ENCODE data around the gene SUMO3. TPM values are rescaled to one million over a fixed set of nuclear protein-coding genes. Genes with fewer than 3 reads are reported as not detected.

Gene SUMO3
- total RNA-seq, 6 donors from 2014 or later: 46.1 to 97.6 (median 73.2) TPM

DNA sequence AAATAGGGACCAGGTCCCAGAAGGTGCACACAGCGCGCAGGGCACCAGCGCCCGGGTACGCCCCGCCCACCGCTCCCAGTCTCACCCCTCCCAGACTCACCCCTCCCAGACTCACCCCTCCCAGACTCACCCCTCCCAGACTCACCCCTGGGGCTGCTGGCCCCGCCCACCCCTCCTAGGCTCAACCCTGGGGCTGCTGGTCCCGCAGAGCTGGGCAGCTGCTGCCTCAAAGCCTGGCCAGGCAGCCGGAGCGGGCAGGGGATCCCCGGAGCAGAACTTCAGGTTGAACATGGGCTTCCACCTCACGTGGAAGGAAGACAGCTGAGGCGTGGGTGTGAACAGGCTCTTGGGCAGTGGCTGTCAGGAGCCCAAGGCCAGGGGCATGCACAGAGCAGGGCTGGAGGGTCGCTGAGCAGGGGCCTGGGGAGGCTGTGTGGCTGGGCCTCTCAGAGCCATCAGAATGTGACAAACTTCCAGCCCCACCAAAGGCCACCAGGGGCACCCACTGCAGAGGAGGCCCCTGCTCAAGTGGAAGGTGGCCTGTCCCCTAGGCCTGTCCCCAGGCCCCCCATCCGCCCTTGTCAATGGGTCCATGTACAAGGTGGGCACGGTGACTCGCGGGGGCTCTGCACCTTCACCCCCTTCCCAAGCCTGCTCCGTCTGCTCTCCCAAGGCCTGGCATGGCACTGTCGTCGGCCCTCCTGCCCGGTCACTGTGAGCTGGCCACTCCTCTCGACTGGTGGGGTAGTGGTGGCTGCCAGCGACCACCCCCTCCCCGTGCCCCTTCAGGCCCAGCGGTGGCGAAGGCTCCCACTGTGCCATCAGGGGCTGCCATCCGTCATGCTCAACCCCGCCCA is 20.4 kb upstream of the SUMO3 start:
- TF ChIP-seq POLR2AphosphoS5 (IDR thresholded peaks at IDR 0.05) (no peak), POLR2A (IDR thresholded peaks at IDR 0.05) (no peak), EP300 (IDR thresholded peaks at IDR 0.05) (no peak)
- TF ChIP-seq, protein P1, sequence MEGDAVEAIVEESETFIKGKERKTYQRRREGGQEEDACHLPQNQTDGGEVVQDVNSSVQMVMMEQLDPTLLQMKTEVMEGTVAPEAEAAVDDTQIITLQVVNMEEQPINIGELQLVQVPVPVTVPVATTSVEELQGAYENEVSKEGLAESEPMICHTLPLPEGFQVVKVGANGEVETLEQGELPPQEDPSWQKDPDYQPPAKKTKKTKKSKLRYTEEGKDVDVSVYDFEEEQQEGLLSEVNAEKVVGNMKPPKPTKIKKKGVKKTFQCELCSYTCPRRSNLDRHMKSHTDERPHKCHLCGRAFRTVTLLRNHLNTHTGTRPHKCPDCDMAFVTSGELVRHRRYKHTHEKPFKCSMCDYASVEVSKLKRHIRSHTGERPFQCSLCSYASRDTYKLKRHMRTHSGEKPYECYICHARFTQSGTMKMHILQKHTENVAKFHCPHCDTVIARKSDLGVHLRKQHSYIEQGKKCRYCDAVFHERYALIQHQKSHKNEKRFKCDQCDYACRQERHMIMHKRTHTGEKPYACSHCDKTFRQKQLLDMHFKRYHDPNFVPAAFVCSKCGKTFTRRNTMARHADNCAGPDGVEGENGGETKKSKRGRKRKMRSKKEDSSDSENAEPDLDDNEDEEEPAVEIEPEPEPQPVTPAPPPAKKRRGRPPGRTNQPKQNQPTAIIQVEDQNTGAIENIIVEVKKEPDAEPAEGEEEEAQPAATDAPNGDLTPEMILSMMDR (IDR thresholded peaks at IDR 0.05): no peak
- Histone ChIP-seq H3K4me3 (no peak overlapping the region), H3K27ac (no peak overlapping the region), H3K4me1 (peaks cover 0 to 7% (median 2%) of the 10 kb centered on the region in 4 donors), H3K9me3 (no peaks in the 10 kb centered on the region), H3K36me3 (no peaks in the 10 kb centered on the region), H3K27me3 (no peaks in the 10 kb centered on the region)
- ATAC-seq (ENCODE audit: low FRiP score in 2 of 2): peak in 1 of 2 donors; percentile 20
- no peak for DNase-seq
- whole genome bisulfite sequencing, 2 donors: 88 to 93% methylated on average over 9 to 24 of the region's 30 CpGs

DNA sequence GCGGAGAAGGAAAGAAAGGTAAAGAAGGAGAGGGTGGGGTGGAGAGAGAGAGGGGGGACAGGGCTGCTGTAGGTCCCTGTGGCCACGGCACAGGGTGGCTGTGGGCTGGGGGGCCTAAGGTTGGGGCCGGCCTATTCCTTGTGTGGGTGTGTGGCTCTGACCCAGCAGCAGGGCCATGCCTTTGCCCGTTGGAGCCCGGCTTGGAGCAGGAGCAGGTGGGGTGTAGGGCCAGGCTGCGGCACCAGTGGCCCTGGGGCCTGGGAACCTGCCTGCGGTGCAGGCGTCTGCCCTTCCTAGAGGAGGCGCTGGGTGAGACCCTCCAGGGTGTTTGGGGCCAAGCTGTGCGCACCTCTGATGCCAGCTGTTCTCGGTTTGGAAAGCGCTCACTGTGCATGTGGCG is 19.7 kb upstream of the SUMO3 start:
- ATAC-seq (ENCODE audit: low FRiP score in 2 of 2) (no peak), DNase-seq (no peak)
- Histone ChIP-seq H3K27me3 (no peaks in the 10 kb centered on the region), H3K9me3 (no peaks in the 10 kb centered on the region), H3K4me3 (no peak overlapping the region), H3K4me1 (peaks cover 0 to 7% (median 2%) of the 10 kb centered on the region in 4 donors), H3K27ac (no peak overlapping the region), H3K36me3 (no peaks in the 10 kb centered on the region)
- WGBS, 2 donors: 80 to 84% methylated on average over 5 of the region's 13 CpGs
- no peak for TF ChIP-seq EP300 (IDR thresholded peaks at IDR 0.05)
- no peak for TF ChIP-seq POLR2AphosphoS5 (IDR thresholded peaks at IDR 0.05)
- TF ChIP-seq, protein P1 (IDR thresholded peaks at IDR 0.05): no peak
- no peak for TF ChIP-seq POLR2A (IDR thresholded peaks at IDR 0.05)

DNA sequence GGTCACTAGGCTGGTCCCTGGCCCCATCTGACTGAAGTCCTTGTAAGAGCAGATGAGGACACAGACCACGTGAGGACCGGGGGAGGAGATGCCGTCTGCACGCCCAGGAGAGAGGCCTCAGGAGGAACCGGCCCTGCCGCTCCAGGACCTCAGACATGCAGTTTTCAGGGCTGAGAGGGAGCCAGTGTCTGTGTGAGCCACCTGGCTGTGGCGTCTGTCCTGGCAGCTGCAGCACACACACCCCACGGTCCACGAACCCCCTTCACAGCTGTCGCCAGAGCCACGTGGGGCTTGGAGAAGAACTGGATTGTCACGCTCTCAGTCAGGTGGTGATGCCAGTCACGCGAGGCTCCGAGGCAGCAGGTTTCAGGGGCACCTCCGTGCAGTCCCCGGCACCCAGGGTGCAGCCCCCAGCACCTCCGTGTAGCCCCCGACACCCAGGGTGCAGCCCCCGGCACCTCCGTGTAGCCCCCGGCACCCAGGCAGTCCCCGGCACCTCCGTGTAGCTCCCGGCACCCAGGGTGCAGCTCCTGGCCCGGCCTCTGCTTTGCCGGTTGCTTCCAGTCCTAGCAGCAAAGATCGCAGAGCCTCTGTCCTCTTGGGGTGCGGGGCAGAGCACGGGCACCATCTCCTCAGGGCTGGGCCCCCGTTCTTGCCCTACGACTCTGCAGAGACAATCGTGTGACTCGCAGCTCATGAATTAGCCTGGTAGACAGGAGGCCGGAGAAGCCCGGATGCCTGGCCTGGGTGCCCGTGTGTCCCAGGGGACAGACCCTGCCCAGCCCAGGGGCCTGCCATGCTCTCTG is 19.0 kb upstream of the SUMO3 start:
- Histone ChIP-seq H3K4me3 (no peak overlapping the region), H3K9me3 (no peaks in the 10 kb centered on the region), H3K36me3 (no peaks in the 10 kb centered on the region), H3K27me3 (no peaks in the 10 kb centered on the region), H3K4me1 (peaks cover 0 to 7% (median 2%) of the 10 kb centered on the region in 4 donors), H3K27ac (no peak overlapping the region)
- ATAC-seq (ENCODE audit: low FRiP score in 2 of 2) (peak; percentile 43 to 49), DNase-seq (peak in 1 of 2 donors; percentile 68)
- WGBS, 2 donors: 61 to 66% methylated on average over 8 to 26 of the region's 37 CpGs
- TF ChIP-seq EP300 (IDR thresholded peaks at IDR 0.05) (no peak), POLR2AphosphoS5 (IDR thresholded peaks at IDR 0.05) (no peak), POLR2A (IDR thresholded peaks at IDR 0.05) (no peak)
- TF ChIP-seq, protein P1 (IDR thresholded peaks at IDR 0.05): no peak

DNA sequence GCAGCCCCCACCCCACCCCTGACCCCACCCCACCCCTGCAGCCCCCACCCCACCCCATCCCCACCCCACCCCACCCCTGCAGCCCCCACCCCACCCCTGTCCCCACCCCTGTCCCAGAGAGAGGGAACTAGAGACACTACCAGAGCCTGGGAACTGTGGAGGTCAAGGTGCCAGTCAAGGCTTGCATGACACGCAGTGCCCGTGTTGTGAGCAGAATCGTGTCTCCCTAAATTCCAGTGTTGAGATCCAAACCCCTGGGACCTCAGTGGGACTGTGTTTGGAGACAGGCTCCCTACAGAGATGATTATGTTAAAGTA is 18.4 kb upstream of the SUMO3 start:
- DNase-seq (no peak), ATAC-seq (ENCODE audit: low FRiP score in 2 of 2) (no peak)
- Histone ChIP-seq H3K9me3 (no peaks in the 10 kb centered on the region), H3K4me3 (no peak overlapping the region), H3K27ac (no peak overlapping the region), H3K27me3 (no peaks in the 10 kb centered on the region), H3K36me3 (no peaks in the 10 kb centered on the region), H3K4me1 (peaks cover 0 to 7% (median 2%) of the 10 kb centered on the region in 4 donors)
- TF ChIP-seq EP300 (IDR thresholded peaks at IDR 0.05): no peak
- TF ChIP-seq, protein P1 (IDR thresholded peaks at IDR 0.05): no peak
- TF ChIP-seq POLR2AphosphoS5 (IDR thresholded peaks at IDR 0.05): no peak
- TF ChIP-seq POLR2A (IDR thresholded peaks at IDR 0.05): no peak
- WGBS, 2 donors: 57% methylated on average over 1 of the region's 3 CpGs; no CpG with 5 or more reads in 1 of the 2 donors
